BLaER1 (cell line): ENCODE data around the gene EYA4.

Experiments used
- H3K27ac ChIP-seq: shearing (Covaris generic); formaldehyde crosslinking; 2 replicates; pipeline ENCODE4 v1.8.1; 2022
- H3K27me3 ChIP-seq: shearing (Covaris generic); formaldehyde crosslinking; 2 replicates; pipeline ENCODE4 v1.8.1; 2022
- H3K36me3 ChIP-seq: shearing (Covaris generic); formaldehyde crosslinking; 2 replicates; pipeline ENCODE4 v1.8.1; 2022
- H3K4me1 ChIP-seq: shearing (Covaris generic); formaldehyde crosslinking; 2 replicates; pipeline ENCODE4 v1.8.1; 2022
- H3K4me2 ChIP-seq: shearing (Covaris generic); formaldehyde crosslinking; 2 replicates; pipeline ENCODE4 v1.8.1; 2022
- H3K4me3 ChIP-seq: shearing (Covaris generic); formaldehyde crosslinking; 2 replicates; pipeline ENCODE4 v1.8.1; 2022
- H3K9ac ChIP-seq: shearing (Covaris generic); formaldehyde crosslinking; 2 replicates; pipeline ENCODE4 v1.8.1; 2022
- H3K9me3 ChIP-seq: shearing (Covaris generic); formaldehyde crosslinking; 2 replicates; pipeline ENCODE4 v1.8.1; 2022
- H4K20me1 ChIP-seq: shearing (Covaris generic); formaldehyde crosslinking; 2 replicates; pipeline ENCODE4 v1.8.1; 2022
- Cebpa-rat ChIP-seq: shearing (Covaris generic); IDR thresholded peaks from 2 replicates; pipeline ENCODE4 v1.8.1; 2022

The EYA4 gene

GRCh38 chr6:133241086-133241900 is at the start of gene EYA4:
EYA4 (plus strand) TSS chr6:133241357; CDS start chr6:133274781, 33,424 bp downstream.
- Histone ChIP-seq H3K27me3 (peaks cover 80% of the 10 kb centered on the region), H3K4me2 (peak within 1 kb of the TSS; percentile 92), H3K4me1 (peaks cover 19% of the 10 kb centered on the region), H3K4me3 (peak within 1 kb of the TSS; percentile 61), H3K36me3 (no peaks in the 10 kb centered on the region), H3K9ac (no peak within 1 kb of the TSS), H4K20me1 (peaks cover 55% of the 10 kb centered on the region), H3K27ac (no peak within 1 kb of the TSS), H3K9me3 (no peaks in the 10 kb centered on the region)
- TF ChIP-seq Cebpa-rat: no peak

GRCh38 chr6:133193396-133193795 is 47.8 kb upstream of the EYA4 start:
- Histone ChIP-seq H3K4me3 (no peak overlapping the region), H3K27me3 (no peaks in the 10 kb centered on the region), H3K9ac (no peak overlapping the region), H3K9me3 (peaks cover 14% of the 10 kb centered on the region), H4K20me1 (no peaks in the 10 kb centered on the region), H3K4me2 (no peak overlapping the region), H3K36me3 (no peaks in the 10 kb centered on the region), H3K27ac (no peak overlapping the region), H3K4me1 (no peaks in the 10 kb centered on the region)
- TF ChIP-seq Cebpa-rat: no peak

- Histone ChIP-seq H3K9me3 (peaks cover 9% of the 10 kb centered on the region), H3K9ac (no peak overlapping the region), H3K4me2 (no peak overlapping the region), H3K4me1 (no peaks in the 10 kb centered on the region), H3K4me3 (no peak overlapping the region), H4K20me1 (no peaks in the 10 kb centered on the region), H3K27ac (no peak overlapping the region), H3K27me3 (no peaks in the 10 kb centered on the region), H3K36me3 (no peaks in the 10 kb centered on the region)
- TF ChIP-seq Cebpa-rat: no peak
Measured at GRCh38 chr6:133198725-133199124, 42.4 kb upstream of the EYA4 start.

GRCh38 chr6:133201231-133201630 is 39.9 kb upstream of the EYA4 start:
- H3K4me1 ChIP-seq: no peaks in the 10 kb centered on the region
- no peak overlapping the region for H3K9ac ChIP-seq
- H3K4me3 ChIP-seq: no peak overlapping the region
- H3K27ac ChIP-seq: no peak overlapping the region
- no peaks in the 10 kb centered on the region for H3K36me3 ChIP-seq
- no peak overlapping the region for H3K4me2 ChIP-seq
- no peak for TF ChIP-seq Cebpa-rat
- no peaks in the 10 kb centered on the region for H4K20me1 ChIP-seq
- no peaks in the 10 kb centered on the region for H3K27me3 ChIP-seq
- no peaks in the 10 kb centered on the region for H3K9me3 ChIP-seq

GRCh38 chr6:133202610-133203343 is 38.4 kb upstream of the EYA4 start:
- Histone ChIP-seq H3K9me3 (no peaks in the 10 kb centered on the region), H3K36me3 (no peaks in the 10 kb centered on the region), H3K4me3 (no peak overlapping the region), H3K4me1 (no peaks in the 10 kb centered on the region), H3K9ac (no peak overlapping the region), H3K4me2 (no peak overlapping the region), H3K27me3 (no peaks in the 10 kb centered on the region), H3K27ac (no peak overlapping the region), H4K20me1 (no peaks in the 10 kb centered on the region)
- no peak for TF ChIP-seq Cebpa-rat

GRCh38 chr6:133203344-133203697 is 37.8 kb upstream of the EYA4 start:
- H3K4me3 ChIP-seq: no peak overlapping the region

GRCh38 chr6:133205304-133205703 is 35.9 kb upstream of the EYA4 start:
- no peak overlapping the region for H3K4me2 ChIP-seq
- TF ChIP-seq Cebpa-rat: no peak
- no peak overlapping the region for H3K9ac ChIP-seq
- H3K27ac ChIP-seq: no peak overlapping the region
- H3K4me3 ChIP-seq: no peak overlapping the region
- no peaks in the 10 kb centered on the region for H4K20me1 ChIP-seq
- H3K9me3 ChIP-seq: peaks cover 9% of the 10 kb centered on the region
- no peaks in the 10 kb centered on the region for H3K36me3 ChIP-seq
- H3K4me1 ChIP-seq: no peaks in the 10 kb centered on the region
- H3K27me3 ChIP-seq: no peaks in the 10 kb centered on the region

More at GRCh38 chr6:133203344-133203697, 37.8 kb upstream of the EYA4 start:
- TF ChIP-seq Cebpa-rat: no peak
- Histone ChIP-seq H3K4me2 (no peak overlapping the region), H3K4me1 (no peaks in the 10 kb centered on the region), H3K27me3 (no peaks in the 10 kb centered on the region), H3K9me3 (no peaks in the 10 kb centered on the region), H3K27ac (no peak overlapping the region), H4K20me1 (no peaks in the 10 kb centered on the region), H3K9ac (no peak overlapping the region), H3K36me3 (no peaks in the 10 kb centered on the region)

GRCh38 chr6:133206942-133207341 is 34.2 kb upstream of the EYA4 start:
- no peaks in the 10 kb centered on the region for H3K27me3 ChIP-seq
- no peaks in the 10 kb centered on the region for H3K36me3 ChIP-seq
- H3K4me1 ChIP-seq: no peaks in the 10 kb centered on the region
- no peak overlapping the region for H3K9ac ChIP-seq
- no peak for TF ChIP-seq Cebpa-rat
- H3K9me3 ChIP-seq: peaks cover 9% of the 10 kb centered on the region
- H3K4me3 ChIP-seq: no peak overlapping the region
- no peak overlapping the region for H3K27ac ChIP-seq
- no peaks in the 10 kb centered on the region for H4K20me1 ChIP-seq
- no peak overlapping the region for H3K4me2 ChIP-seq

GRCh38 chr6:133207754-133208153 is 33.4 kb upstream of the EYA4 start:
- no peak overlapping the region for H3K27ac ChIP-seq

GRCh38 chr6:133208183-133208755 is 32.9 kb upstream of the EYA4 start:
- H3K9ac ChIP-seq: no peak overlapping the region
- H3K4me1 ChIP-seq: no peaks in the 10 kb centered on the region
- no peak overlapping the region for H3K4me2 ChIP-seq
- H3K27ac ChIP-seq: no peak overlapping the region
- H3K36me3 ChIP-seq: no peaks in the 10 kb centered on the region
- no peak overlapping the region for H3K4me3 ChIP-seq
- no peak for TF ChIP-seq Cebpa-rat
- H3K27me3 ChIP-seq: no peaks in the 10 kb centered on the region
- H3K9me3 ChIP-seq: peaks cover 9% of the 10 kb centered on the region
- no peaks in the 10 kb centered on the region for H4K20me1 ChIP-seq

More at GRCh38 chr6:133207754-133208153, 33.4 kb upstream of the EYA4 start:
- Histone ChIP-seq H4K20me1 (no peaks in the 10 kb centered on the region), H3K4me3 (no peak overlapping the region), H3K4me2 (no peak overlapping the region), H3K36me3 (no peaks in the 10 kb centered on the region), H3K4me1 (no peaks in the 10 kb centered on the region), H3K27me3 (no peaks in the 10 kb centered on the region), H3K9me3 (peaks cover 9% of the 10 kb centered on the region), H3K9ac (no peak overlapping the region)
- TF ChIP-seq Cebpa-rat: no peak
